Right ventricle myocardium superior (tissue), 1 donor: ENCODE data around the gene OCA2. TPM values are rescaled to one million over a fixed set of nuclear protein-coding genes. Genes with fewer than 3 reads are reported as not detected.
"Not testable (repeated sequence)": the region's sequence is repeated elsewhere in the genome, so short reads cannot be mapped to it uniquely, and the experiment has no call there.

ENCODE experiments used
- ATAC-seq: fragments of 200-7000 bp; cut with Tn5 transposase; one replicate; pipeline ENCODE4 v1.9.1; 2020; ENCODE audit warnings: mild to moderate bottlenecking; ENCODE audit not compliant: poor library complexity
- DNase-seq: peaks from one replicate; pipeline ENCODE4 v3.0.0-alpha.2; 2020
- intact Hi-C: fragments of 100-400 bp; cut with DNase I; formaldehyde crosslinking; loops from one replicate; pipeline ENCODE4 v1.11.2; 2022
- total RNA-seq: library from RNA; stranded (reverse); fragmentation: NEBNext Ultra II Directional; extraction: Animal tissue kit (Norgen Biotek cat#: 25700); gene quantifications from one replicate; pipeline ENCODE4 v1.2.1, GENCODE V29; 2021
- donor health status: DM: no; HTN: yes; CAD: no; lungs with severe emphysema.

Gene OCA2
- total RNA-seq, 1 donor from 2014 or later = 0.16 TPM

DNA sequence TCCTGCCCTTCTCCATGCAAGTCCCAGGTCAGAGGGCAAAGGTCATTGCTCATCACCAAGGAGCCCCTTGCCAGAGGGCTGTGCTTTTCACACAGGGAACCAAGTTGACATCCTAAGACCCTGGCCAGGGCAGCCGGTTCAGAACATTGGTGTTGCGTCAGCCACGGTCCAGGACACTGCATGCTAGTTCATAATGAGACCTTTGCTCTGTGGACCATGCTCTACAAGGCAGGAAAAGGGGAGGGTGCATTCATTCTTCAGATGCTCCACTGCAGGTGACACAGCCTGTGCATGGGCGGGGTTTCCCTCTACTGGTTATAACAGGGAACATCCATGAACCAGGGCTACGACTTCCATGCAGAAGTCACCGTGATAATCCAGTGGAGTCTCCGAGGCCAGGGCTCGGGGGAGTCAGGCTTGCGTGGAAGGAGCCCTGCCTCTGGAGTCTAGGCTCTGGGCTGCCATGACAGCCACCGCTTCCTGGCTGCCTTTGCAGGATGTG lies 81.6 kb downstream of the OCA2 start:
- ATAC-seq (no peak), DNase-seq (no peak)
- intact Hi-C loops = no loop called here

DNA sequence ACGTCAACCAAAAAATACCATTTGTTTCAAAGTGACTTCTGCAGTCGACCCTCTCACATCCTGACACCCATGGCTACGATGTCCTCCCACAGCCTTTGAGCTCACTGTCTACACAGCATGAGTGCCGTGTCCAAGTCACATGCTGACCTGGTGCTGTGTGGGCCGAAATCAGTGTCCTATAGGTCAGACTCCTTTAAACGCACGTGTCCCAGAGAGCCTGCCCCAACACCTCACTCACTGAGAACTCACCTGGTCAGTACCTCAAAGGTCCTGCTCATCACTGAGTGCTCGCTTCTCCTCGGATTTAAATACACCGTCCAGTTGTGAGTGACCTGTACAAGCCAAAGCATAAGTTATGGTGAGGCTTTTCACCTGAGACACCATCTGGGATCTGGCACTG lies 83.3 kb downstream of the OCA2 start:
- ATAC-seq (no peak), DNase-seq (no peak)
- intact Hi-C loops = no loop called here

DNA sequence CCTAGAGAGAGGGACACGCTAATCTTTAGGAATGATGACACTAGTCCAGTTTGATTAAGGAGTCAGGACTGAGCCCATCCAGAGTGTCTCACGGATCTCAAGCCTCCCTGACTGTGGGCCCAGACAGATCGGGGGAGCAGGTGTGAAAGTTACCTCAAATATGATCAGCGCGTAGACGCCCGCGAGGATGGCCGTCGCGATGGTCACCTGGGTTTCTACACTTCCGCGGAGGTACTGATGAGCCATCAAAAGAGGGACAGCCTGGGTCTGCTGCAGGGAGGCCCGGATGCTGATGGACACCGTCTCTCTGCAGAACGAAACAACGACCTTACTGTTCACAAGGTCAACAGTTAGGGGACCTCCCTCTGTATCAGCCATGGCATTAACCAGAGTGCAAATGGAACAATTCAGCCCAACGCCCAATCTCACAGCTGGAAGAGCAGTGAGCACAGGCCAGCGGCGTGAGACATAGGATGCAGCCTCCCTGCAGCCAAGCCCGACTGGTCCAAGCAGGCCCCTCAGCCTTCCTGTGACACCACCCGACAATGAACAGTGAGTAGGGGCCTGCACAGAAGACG lies 84.4 kb downstream of the OCA2 start:
- ATAC-seq (no peak), DNase-seq (no peak)
- intact Hi-C loops = no loop called here

DNA sequence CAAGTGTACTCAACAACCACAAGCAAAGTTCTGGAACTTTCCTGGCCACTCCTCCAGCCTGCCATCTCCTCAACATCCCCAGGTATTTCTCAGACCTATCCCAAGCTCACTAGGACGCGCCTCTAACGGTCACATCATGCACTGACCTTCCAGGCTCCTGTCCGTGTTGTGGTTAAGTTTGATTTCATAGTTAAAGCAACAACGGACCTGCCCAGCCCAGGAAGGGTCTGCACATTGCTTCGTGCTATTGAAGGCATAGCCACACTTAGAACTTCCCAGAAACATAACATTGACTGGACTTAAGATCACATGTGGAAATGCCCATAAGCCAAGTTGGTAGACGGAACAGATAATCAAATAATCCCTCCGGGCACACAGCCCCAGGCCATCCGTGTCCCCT lies 85.1 kb downstream of the OCA2 start:
- DNase-seq (no peak), ATAC-seq (no peak)
- intact Hi-C loops = no loop called here

DNA sequence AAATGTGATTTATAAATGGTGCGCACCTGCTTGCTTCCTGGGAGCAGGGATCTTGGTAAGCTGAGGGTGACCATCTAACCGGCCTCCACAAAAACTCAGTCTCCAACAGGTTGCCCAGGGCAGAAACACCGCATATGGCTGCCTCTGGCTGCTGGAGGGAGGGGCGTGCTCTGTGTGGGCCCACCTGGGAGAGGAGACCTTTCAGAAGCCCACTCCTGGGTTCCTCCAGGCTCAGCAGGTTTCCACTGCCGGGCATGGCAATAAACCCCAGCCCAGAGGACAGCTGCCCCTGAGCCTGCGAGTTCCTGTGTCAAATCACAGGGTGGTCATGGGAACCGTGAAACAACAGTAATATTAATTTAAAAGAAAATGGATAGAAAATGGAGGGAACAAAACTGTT lies 85.6 kb downstream of the OCA2 start:
- ATAC-seq = no peak

DNA sequence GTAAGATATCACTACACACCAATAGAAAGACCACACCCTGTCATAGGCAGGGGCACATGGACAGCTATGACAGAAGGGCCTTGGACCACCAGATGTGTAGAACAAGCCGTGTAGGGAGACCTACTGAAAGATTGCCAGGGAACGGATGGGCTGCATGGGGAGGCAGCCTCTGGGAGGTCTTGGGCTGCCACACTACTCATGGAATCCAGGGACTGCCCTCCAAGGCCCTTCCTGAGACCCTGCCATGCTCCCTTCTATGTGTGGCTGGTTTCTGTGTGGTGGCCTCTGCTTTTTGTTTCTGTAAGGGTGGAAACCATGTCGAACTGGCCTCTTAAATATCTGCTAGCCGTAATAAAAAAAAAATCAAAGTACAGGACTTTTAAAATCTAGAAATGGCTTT lies 86.9 kb downstream of the OCA2 start:
- ATAC-seq = no peak
- intact Hi-C loops = no loop called here

More for the DNA sequence above, 85.6 kb downstream of the OCA2 start:
- no peak for DNase-seq
- intact Hi-C loops = no loop called here

DNA sequence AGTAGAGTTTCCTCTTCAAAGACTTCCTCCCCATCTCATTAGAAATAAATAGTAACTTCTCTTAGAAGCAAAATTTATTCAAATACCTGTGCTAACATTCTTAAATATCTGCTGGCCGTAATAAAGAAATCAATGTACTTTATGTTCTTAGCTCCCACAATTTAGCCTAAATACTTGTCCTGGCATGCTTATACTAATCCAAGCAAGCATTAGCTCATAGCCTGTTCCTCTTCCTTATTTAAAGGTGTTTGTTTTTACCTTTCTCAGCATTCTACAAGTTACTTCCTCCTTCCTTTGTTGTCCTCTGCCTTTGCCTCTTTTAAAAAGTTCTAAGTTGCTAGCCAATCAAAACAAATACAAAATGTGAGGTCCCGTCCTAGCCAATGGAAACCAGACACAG lies 90.9 kb downstream of the OCA2 start:
- ATAC-seq, DNase-seq, intact Hi-C loops: not testable (repeated sequence)

More for the DNA sequence above, 86.9 kb downstream of the OCA2 start:
- no peak for DNase-seq

DNA sequence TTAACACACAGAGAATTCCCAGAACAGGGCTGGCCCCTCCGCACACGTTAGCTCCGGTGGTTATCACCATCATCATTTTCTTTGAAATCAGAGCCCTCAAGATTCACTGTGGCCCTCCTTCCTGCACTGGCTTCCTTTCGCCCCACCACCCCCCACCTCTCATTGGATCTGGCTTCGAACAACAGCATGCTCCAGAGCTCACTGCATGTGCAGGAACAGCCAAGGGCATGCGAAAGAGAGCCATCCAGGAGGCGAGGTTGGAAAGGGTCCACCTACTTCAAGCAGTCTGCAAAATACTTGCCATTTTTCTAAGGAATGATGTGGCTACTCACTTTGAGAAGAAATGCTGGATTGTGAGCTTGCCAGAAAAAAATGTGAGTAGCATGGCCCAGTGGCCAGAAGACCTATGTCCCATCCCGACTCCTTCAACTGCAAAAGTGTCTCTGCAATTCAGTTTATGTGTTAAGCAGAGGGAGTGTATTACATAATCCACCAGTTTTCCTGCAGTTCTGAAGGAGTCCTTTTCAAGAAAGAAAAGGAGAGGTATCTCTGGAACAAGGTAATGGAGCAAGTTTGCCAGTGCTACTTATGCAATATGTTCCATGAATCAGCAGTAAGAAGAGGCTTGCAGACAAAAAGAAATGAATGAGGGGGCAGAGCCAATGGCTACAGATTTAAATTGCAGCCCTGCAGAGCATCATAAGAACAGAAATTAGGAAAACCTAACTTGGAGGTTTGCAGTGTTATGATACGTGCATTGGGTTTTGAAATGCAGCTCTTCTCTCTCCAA lies 92.8 kb downstream of the OCA2 start:
- intact Hi-C loops = no loop called here
- no peak for DNase-seq
- ATAC-seq = no peak

DNA sequence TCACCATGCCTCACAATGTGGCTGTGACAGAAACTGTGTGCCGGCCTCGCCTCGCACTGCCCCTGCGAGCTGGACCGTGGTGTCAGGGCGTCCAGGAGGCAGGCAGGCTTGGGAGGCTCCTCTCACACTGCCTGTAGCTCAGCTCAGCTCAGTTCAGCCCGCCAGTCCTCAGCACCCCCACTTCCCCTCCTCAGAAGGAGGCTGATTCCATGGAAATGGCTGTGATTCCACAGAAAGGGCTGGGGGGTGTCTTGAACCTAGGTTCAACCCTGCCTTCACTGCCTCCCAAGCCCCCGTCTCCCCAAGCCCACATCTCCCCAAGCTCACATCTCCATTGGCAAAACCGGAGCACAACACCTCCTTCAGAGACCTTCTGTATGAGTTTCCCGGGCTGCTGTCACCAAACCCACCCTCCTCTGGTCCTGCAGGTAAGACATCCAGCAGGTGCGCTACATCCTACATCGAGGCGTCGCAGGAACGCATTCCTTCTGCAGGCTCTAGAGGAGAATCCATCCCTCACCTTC lies 94.0 kb downstream of the OCA2 start:
- intact Hi-C loops = no loop called here
- ATAC-seq (no peak), DNase-seq (no peak)

DNA sequence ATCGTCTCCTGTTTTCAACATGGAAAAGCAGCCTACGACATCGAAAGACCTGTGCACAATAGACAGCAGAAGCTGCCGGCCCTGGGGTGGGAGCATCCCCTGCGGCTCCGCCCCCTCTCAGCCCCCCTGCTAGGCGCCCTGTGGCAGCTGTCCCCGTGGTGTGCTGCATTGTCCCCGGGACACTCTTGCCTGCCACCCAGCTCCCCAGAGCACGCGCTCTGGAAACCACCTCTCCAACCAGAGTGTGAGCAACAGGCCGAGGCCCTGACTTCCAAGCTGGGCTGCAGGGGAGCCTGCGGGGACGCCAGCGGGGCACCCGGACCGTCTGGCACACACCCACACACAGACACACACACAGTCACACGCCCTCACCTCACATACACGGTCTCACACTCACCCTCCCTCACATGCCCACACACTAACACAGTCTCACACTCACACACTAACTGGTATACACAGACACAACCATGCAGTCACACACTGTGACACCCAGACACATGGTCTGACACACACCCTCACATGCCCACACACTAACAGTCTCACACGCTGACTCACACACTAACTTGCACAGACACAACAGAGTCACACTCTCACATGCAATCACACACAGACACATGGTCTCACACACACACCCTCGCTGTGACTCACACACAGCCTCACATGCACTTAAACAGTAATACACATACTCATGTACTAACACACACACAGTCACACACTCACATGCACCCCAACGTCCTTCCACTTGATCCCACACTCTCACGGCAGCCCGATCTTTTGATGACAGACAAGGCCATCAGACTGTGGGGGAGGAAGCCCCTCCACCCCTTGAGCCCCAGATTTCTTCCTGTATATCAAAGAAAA lies 94.7 kb downstream of the OCA2 start:
- ATAC-seq (no peak), DNase-seq (no peak)
- intact Hi-C loops = no loop called here

DNA sequence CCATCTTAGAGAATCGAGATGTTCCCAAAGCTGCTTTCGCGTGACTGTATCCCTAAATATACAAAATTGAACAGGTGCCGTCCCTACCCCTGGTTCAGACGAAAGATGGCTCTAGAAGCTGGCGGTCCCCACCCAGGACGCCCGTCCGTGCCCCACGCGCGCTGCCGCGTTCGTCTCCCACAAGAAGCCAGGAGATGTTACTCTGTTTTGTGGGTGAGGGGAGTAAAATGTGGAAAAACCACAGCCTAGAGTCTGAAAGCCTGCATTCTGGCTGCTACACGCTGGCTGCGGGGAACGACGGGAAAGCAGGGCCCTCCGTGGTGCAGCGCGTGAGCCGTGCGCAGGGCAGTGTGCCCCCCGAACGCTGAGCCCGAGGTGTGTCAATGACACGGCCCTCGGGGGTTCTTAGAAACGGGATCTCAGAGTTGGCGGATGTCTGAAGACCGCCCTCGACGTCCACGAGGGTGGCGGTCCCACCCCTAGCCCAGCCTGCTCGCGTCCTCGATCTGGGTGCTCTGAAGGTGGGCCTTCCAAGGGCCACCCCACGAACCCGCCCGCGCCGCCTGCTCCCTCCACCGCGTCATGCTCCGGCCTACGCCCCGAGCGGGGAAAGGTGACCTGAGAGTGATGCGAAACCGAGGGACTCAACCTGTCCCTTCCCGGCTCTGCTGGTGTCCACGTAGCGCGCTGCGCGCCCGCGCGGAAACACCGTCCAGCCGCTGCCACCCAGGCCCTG lies 95.6 kb downstream of the OCA2 start:
- intact Hi-C loops = no loop called here
- ATAC-seq (no peak), DNase-seq (no peak)

DNA sequence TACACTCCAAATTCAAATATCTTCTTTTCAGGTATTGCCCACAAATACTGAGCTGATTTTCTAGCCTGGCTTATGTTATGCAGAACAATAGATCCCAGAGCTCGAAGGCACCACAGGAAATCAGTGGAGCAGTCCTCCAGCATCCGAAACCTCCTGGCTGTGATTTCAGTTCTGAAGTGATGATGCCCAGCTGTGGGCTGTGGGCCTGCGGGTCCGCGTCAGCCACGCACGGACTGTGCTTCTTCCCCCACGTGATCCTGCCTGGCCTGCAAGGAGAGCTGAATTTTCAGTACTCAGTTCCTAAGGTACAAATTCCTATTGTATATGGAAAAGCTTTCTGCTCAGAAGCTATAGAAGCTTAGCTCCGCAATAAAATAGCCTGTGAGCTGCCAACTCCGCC lies 96.2 kb downstream of the OCA2 start:
- intact Hi-C loops = no loop called here

DNA sequence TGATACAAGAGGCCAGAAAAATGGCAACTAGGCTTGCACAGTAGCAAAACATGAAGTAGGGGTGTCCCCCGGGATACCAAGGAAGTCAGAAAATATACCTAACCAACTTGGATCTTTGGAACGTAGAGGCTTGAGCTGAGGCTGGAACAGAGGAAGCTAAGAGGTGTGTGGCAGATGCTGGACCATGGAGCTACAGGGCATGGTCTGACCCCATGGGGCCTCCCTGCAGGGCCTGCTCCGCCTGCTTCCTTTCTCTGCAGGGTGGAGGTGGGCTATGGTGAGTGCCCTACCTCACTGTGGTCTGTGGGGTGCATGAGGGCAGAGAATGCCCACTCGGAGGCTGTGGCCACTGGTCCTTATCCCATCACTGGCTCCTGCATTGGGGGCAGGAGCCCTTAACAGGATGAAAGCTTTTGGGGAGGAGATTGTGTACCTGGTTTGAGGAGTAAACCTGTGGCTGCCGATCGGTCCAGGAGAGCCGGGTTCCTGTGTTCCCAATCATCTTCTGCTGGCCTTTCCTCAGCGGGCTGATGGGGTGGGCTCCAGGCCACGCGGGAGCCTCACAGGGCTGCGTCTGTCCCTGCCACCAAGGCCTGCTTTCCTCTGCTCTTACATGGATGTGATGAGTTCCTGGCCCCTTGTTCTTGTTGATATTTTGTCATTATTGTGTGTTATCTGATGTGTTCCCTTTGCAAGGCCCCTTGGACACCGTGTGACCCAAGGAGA lies 96.8 kb downstream of the OCA2 start:
- DNase-seq = no peak
- ATAC-seq = no peak
- intact Hi-C loops = no loop called here

More for the DNA sequence above, 96.2 kb downstream of the OCA2 start:
- ATAC-seq (no peak), DNase-seq (no peak)

DNA sequence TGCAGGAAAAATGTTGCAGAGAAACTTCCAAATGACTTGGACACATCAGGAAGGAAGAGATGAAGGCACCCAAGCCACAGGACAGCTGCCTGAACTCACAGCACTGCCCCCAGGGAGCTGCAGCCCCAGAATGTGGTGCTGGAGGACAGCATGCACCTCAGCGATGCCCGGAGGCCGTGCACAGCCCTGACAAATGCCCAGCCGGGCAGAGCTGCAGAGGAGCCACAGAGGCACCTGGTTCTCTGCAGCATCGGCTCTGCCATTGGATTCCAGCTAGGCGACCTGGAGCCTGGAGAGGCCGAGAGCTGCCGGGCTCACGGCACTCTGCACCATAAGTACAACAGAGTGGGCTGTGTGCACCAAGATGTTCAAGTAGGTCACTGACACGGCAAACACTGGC lies 97.5 kb downstream of the OCA2 start:
- intact Hi-C loops = no loop called here
- ATAC-seq = no peak
- DNase-seq = no peak

DNA sequence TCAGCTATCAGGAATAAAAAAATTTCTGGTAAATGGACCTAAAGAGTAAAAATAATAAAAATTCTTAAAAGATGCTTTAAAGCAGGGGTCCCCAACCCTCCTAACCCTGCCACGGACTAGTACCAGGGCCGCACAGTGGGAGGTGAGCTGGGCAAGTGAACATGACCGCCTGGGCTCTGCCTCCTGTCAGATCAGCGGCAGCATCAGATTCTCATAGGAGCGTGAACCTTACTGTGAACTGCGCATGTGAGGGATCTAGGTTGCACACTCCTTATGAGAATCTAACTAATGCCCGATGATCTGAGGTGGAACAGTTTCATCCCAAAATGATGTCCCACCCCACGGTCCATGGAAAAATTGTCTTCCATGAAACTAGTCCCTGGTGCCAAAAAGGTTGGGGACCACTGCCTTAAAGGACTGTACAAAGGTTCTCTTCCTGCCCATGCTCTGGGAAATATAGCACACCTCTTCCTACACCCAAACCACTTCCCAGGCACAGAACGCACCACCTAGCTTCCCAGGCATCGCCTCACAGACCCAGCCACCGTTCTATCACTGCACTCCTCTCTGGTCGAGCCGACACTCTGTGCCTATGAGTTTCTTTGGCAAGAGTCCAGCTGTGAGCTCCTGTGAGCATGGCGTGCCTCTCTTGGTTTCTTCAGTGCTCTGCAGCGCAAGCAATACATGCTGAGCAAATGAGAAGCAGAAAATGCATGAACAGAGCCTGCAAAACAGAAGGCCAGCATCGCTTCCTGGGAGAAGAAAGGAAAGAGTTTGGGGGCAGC lies 104.9 kb downstream of the OCA2 start:
- intact Hi-C loops = no loop called here
- ATAC-seq (no peak), DNase-seq (no peak)

DNA sequence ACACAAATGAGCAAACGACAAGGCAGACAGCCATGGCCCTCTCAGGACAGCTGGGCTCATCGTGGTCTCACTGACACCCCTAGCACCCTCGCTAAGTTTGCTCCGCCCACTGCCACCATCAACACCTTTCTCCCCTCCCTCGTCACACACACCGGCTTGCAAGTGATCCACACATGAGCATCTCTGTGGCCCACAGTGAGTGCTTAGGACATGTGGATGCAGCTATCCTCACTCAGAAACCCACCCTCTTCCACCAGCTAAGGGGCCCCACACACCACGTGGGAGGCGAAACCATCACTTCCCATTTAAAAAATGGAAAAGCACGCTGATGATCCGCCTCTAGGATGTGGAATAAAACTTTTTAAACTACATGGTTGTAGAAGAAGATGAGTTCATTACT lies 105.6 kb downstream of the OCA2 start:
- DNase-seq (no peak), ATAC-seq (no peak)
- intact Hi-C loops = no loop called here
